ENCODE measurements around the gene MAN1C1. TPM values are rescaled to one million over a fixed set of nuclear protein-coding genes. Genes with fewer than 3 reads are reported as not detected.

Gene MAN1C1
- total RNA-seq, 1 experiment from 2014 or later, result 9.3 TPM

DNA sequence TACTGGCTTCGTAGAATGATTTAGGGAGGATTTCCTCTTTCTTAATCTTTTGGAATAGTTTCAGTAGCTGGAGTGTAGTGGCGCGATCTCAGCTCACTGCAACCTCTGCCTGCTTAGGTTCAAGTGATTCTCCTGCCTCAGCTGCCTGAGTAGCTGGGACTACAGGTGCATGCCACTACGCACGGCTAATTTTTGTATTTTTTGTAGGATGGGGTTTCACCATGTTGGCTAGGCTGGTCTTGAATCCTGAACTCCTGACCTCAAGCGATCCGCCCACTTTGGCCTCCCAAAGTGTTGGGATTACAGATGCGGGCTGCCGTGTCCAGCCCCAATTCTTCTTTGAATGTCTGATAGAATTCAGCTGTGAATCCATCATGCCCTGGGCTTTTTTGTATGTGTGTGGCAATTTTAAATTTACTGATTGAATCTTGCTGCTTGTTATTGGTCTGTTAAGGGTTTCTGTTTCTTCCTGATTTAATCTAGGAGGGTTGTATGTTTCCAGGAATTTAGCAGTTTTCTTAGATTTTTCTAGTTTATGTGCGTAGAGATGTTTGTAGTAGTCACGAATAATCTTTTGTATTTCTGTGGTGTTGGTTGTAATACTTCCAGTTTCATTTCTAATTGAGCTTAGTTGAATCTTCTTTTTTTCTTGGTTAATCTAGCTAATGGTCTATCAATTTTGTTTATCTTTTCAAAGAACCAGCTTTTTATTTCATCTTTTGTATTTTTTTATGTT, 15.3 kb downstream of the MAN1C1 start:
- Histone ChIP-seq H2BK20ac (ENCODE audit: low read depth, low read length, poor library complexity, severe bottlenecking) (no peak overlapping the region), H2BK120ac (ENCODE audit: low read depth, low read length, poor library complexity, severe bottlenecking) (no peak overlapping the region), H3K9ac (ENCODE audit: extremely low read depth, insufficient read length, low read length) (no peak overlapping the region), H3K18ac (ENCODE audit: insufficient read length, low read depth, low read length) (no peak overlapping the region), H3K4ac (ENCODE audit: low read depth, low read length) (no peak overlapping the region), H2BK15ac (ENCODE audit: low read depth, low read length) (no peak overlapping the region), H3K27me3 (ENCODE audit: insufficient read depth, low read length) (no peaks in the 10 kb centered on the region), H3T11ph (ENCODE audit: low read length) (no peak overlapping the region), H4K91ac (ENCODE audit: insufficient read length, low read depth, low read length) (no peak overlapping the region), H3K56ac (ENCODE audit: insufficient read length, low read depth, low read length) (no peak overlapping the region), H3K4me1 (ENCODE audit: insufficient read depth, low read length) (no peaks in the 10 kb centered on the region), H3K4me2 (ENCODE audit: insufficient read depth, insufficient read length, low read length) (no peak overlapping the region), H3K27ac (ENCODE audit: insufficient read length, low read depth, low read length) (no peak overlapping the region), H2AFZ (ENCODE audit: low read length) (no peak overlapping the region), H3K79me1 (ENCODE audit: insufficient read depth, low read depth, low read length, poor library complexity, severe bottlenecking) (no peaks in the 10 kb centered on the region), H2AK5ac (ENCODE audit: insufficient read length, low read length) (no peak overlapping the region), H4K8ac (replicated peaks; ENCODE audit: insufficient read length, low read depth, low read length) (no peak overlapping the region), H3K9me3 (ENCODE audit: control insufficient read depth, low read depth, low read length) (no peaks in the 10 kb centered on the region), H4K20me1 (ENCODE audit: control insufficient read depth, insufficient read depth, insufficient read length) (no peaks in the 10 kb centered on the region), H3K23me2 (ENCODE audit: insufficient read length, low read depth, low read length, poor library complexity, severe bottlenecking) (no peaks in the 10 kb centered on the region), H3K23ac (ENCODE audit: insufficient read length, low read depth, low read length) (no peak overlapping the region), H3K79me2 (ENCODE audit: insufficient read depth, low read length) (no peaks in the 10 kb centered on the region), H3K14ac (ENCODE audit: insufficient read depth, low read length) (no peak overlapping the region), H2BK12ac (ENCODE audit: insufficient read length, low read depth, low read length) (no peak overlapping the region), H2BK5ac (ENCODE audit: insufficient read length, low read length) (no peak overlapping the region), H4K5ac (ENCODE audit: insufficient read length, low read depth, low read length) (no peak overlapping the region)
- H3K9me3 Mint-ChIP-seq, result peaks cover 14 to 23% of the 10 kb centered on the region in 2 experiments
- WGBS (ENCODE audit: extremely low coverage, insufficient read length, low lambda C conversion rate), result no CpG with 5 or more reads among the region's 11 CpGs
- H3K27me3 Mint-ChIP-seq (ENCODE audit: low read depth), result peaks cover 2% of the 10 kb centered on the region; the same call in 1 of the 2 replicates
- no peak for DNase-seq
- TF ChIP-seq, protein P1, sequence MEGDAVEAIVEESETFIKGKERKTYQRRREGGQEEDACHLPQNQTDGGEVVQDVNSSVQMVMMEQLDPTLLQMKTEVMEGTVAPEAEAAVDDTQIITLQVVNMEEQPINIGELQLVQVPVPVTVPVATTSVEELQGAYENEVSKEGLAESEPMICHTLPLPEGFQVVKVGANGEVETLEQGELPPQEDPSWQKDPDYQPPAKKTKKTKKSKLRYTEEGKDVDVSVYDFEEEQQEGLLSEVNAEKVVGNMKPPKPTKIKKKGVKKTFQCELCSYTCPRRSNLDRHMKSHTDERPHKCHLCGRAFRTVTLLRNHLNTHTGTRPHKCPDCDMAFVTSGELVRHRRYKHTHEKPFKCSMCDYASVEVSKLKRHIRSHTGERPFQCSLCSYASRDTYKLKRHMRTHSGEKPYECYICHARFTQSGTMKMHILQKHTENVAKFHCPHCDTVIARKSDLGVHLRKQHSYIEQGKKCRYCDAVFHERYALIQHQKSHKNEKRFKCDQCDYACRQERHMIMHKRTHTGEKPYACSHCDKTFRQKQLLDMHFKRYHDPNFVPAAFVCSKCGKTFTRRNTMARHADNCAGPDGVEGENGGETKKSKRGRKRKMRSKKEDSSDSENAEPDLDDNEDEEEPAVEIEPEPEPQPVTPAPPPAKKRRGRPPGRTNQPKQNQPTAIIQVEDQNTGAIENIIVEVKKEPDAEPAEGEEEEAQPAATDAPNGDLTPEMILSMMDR (conservative IDR thresholded peaks at IDR 0.05), result no peak
- peaks cover 7 to 12% (median 12%) of the 10 kb centered on the region in 3 experiments for H3K36me3 Mint-ChIP-seq (ENCODE audit: insufficient read depth in 1 of 3, low read depth in 3 of 3)
- H3K4me1 Mint-ChIP-seq, result no peaks in the 10 kb centered on the region
- no peak overlapping the region for H3K4me3 Mint-ChIP-seq
- no peak overlapping the region for H3K27ac Mint-ChIP-seq
